SU-DHL-6 (cell line): Measurements from ENCODE around the gene OR2V2.
"Not testable (repeated sequence)": the region's sequence is repeated elsewhere in the genome, so short reads cannot be mapped to it uniquely, and the experiment has no call there.

ENCODE experiments used
- H2AFZ ChIP-seq: fragments of 200-600 bp; sonication (generic); 2 replicates; pipeline ENCODE4 v1.6.1; 2014; ENCODE audit warnings: low read depth, mild to moderate bottlenecking, moderate library complexity, mixed read lengths, antibody characterized with exemption, low read length; ENCODE audit not compliant: severe bottlenecking
- H3F3A ChIP-seq: fragments of 200-600 bp; shearing (Covaris generic); 2 replicates; pipeline ENCODE4 v1.6.0; 2016; ENCODE audit warnings: antibody characterized with exemption, mild to moderate bottlenecking; ENCODE audit not compliant: insufficient read depth
- H3K27ac ChIP-seq: fragments of 200-600 bp; sonication (generic); 2 replicates; pipeline ENCODE4 v1.5.1; 2016; ENCODE audit warnings: low read depth, mild to moderate bottlenecking, low read length, moderate library complexity, mixed read lengths
- H3K27me3 ChIP-seq: fragments of 200-600 bp; sonication (generic), shearing (Covaris generic); 2 replicates; pipeline ENCODE4 v1.6.0; 2014; ENCODE audit warnings: mild to moderate bottlenecking, low read length
- H3K36me3 ChIP-seq: fragments of 200-600 bp; sonication (generic); 2 replicates; pipeline ENCODE4 v1.6.1; 2014; ENCODE audit warnings: mild to moderate bottlenecking, low read length, mixed read lengths
- H3K4me2 ChIP-seq: fragments of 300-600, 200-600 bp; shearing (Covaris generic), sonication (generic); 2 replicates; pipeline ENCODE4 v1.6.0; 2014; ENCODE audit warnings: low read length, low read depth, mild to moderate bottlenecking; ENCODE audit not compliant: poor library complexity, severe bottlenecking
- H3K4me3 ChIP-seq: fragments of 200-600 bp; sonication (generic); 2 replicates; pipeline ENCODE4 v1.5.1; 2014; ENCODE audit warnings: antibody characterized with exemption, low read length, mild to moderate bottlenecking, mixed read lengths; ENCODE audit not compliant: insufficient read depth, poor library complexity, severe bottlenecking
- H3K79me2 ChIP-seq: fragments of 200-600 bp; sonication (generic); 2 replicates; pipeline ENCODE4 v1.6.1; 2014; ENCODE audit warnings: mild to moderate bottlenecking, low read length, moderate library complexity; ENCODE audit not compliant: insufficient read depth
- H3K9ac ChIP-seq: fragments of 200-600 bp; sonication (generic); 2 replicates; pipeline ENCODE4 v1.7.0; 2014; ENCODE audit warnings: mild to moderate bottlenecking, low read length
- H3K9me2 ChIP-seq: fragments of 200-600 bp; sonication (generic); replicated peaks from 2 replicates; pipeline ENCODE4 v1.6.1; 2014; ENCODE audit warnings: low read length; ENCODE audit not compliant: insufficient read depth
- H3K9me3 ChIP-seq: fragments of 200-600 bp; sonication (generic); 2 replicates; pipeline ENCODE4 v1.6.1; 2014; ENCODE audit warnings: low read length, mixed read lengths; ENCODE audit not compliant: insufficient read depth
- H4K20me1 ChIP-seq: fragments of 200-600 bp; sonication (generic); 2 replicates; pipeline ENCODE4 v1.6.1; 2014; ENCODE audit warnings: low read depth, mild to moderate bottlenecking, antibody characterized with exemption, low read length, moderate library complexity, mixed read lengths
- EZH2phosphoT487 ChIP-seq: fragments of 200-600 bp; sonication (generic), shearing (Covaris generic); conservative IDR thresholded peaks from 2 replicates; pipeline ENCODE4 v1.6.1; 2018; ENCODE audit warnings: mild to moderate bottlenecking, antibody characterized with exemption, low read length, moderate library complexity, mixed read lengths
- TF ChIP-seq, protein P1 (sequence below): fragments of 200-600 bp; sonication (generic); IDR thresholded peaks from one replicate; pipeline ENCODE4 v1.5.1; 2017; ENCODE audit warnings: antibody characterized with exemption, mild to moderate bottlenecking, low read length, moderate library complexity; ENCODE audit not compliant: insufficient read depth, poor library complexity, severe bottlenecking

The OR2V2 gene

DNA sequence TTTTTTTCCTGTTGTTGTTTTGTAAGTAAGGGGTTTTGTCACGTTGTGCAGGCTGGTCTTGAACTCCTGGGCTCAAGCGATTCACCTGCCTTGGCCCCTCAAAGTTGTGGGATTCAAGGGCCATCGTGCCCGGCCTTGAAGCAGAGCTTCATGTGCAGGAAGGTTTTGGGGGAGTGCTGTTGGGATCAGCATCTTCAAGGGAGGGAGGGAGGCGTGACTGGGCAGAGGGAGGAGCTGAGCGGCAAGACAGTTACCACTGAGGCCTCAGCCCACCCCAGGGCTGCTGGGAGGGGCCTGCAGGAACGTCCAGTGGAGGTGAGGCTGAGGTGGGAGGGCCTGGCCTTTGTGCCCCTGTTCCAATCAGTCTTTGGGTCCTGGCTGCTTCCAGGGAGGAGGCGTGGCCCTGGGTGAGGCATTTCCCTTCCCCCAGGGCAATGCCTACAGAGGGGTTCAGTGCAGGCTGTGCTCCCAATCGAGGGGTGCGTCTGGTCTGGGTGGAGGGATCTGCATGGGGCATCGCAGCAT lies 37.8 kb upstream of the OR2V2 start:
- H3K27ac ChIP-seq, result no peak overlapping the region
- no peaks in the 10 kb centered on the region for H3K9me3 ChIP-seq
- no peaks in the 10 kb centered on the region for H3F3A ChIP-seq
- H3K4me2 ChIP-seq, result no peak overlapping the region
- no peak for TF ChIP-seq EZH2phosphoT487
- H3K79me2 ChIP-seq, result no peaks in the 10 kb centered on the region
- H3K27me3 ChIP-seq, result no peaks in the 10 kb centered on the region
- H3K36me3 ChIP-seq, result no peaks in the 10 kb centered on the region
- no peaks in the 10 kb centered on the region for H4K20me1 ChIP-seq
- no peak overlapping the region for H2AFZ ChIP-seq
- no peak overlapping the region for H3K9ac ChIP-seq
- no peak overlapping the region for H3K4me3 ChIP-seq
- H3K9me2 ChIP-seq, result no peaks in the 10 kb centered on the region

GRCh38 chr5:181111010-181111409 lies 36.4 kb upstream of the OR2V2 start:
- no peak overlapping the region for H2AFZ ChIP-seq
- H3K4me2 ChIP-seq, result no peak overlapping the region
- no peaks in the 10 kb centered on the region for H3K36me3 ChIP-seq
- H3F3A ChIP-seq, result no peaks in the 10 kb centered on the region
- no peaks in the 10 kb centered on the region for H3K9me2 ChIP-seq
- no peaks in the 10 kb centered on the region for H4K20me1 ChIP-seq
- TF ChIP-seq, protein P1, sequence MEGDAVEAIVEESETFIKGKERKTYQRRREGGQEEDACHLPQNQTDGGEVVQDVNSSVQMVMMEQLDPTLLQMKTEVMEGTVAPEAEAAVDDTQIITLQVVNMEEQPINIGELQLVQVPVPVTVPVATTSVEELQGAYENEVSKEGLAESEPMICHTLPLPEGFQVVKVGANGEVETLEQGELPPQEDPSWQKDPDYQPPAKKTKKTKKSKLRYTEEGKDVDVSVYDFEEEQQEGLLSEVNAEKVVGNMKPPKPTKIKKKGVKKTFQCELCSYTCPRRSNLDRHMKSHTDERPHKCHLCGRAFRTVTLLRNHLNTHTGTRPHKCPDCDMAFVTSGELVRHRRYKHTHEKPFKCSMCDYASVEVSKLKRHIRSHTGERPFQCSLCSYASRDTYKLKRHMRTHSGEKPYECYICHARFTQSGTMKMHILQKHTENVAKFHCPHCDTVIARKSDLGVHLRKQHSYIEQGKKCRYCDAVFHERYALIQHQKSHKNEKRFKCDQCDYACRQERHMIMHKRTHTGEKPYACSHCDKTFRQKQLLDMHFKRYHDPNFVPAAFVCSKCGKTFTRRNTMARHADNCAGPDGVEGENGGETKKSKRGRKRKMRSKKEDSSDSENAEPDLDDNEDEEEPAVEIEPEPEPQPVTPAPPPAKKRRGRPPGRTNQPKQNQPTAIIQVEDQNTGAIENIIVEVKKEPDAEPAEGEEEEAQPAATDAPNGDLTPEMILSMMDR, result no peak
- no peak for TF ChIP-seq EZH2phosphoT487
- no peak overlapping the region for H3K27ac ChIP-seq
- H3K9me3 ChIP-seq, result no peaks in the 10 kb centered on the region
- no peak overlapping the region for H3K4me3 ChIP-seq
- H3K27me3 ChIP-seq, result no peaks in the 10 kb centered on the region
- H3K9ac ChIP-seq, result no peak overlapping the region
- H3K79me2 ChIP-seq, result no peaks in the 10 kb centered on the region

DNA sequence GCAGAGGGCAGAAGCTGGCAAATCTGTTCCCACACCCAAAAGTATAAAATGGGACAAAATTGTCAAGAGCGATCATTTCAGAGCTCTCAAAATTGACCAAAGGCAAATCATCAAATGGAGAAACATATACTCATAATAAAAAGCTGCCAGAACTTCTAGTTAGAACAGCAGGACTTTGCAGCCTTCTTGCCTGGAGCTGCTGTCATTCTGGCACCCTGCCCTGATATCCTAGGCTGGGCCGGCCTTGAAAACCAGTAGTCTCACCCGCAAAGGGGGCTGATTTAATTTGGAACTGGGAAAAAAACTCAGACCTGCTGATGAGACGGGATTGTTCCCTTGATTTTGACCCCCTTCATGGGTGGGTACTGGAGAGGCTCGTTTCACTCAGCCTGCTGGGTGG lies 34.9 kb upstream of the OR2V2 start:
- Histone ChIP-seq H3F3A (no peaks in the 10 kb centered on the region), H3K9me2 (no peaks in the 10 kb centered on the region), H3K4me2 (no peak overlapping the region), H2AFZ (no peak overlapping the region), H3K36me3 (no peaks in the 10 kb centered on the region), H4K20me1 (no peaks in the 10 kb centered on the region), H3K79me2 (no peaks in the 10 kb centered on the region), H3K4me3 (no peak overlapping the region), H3K27ac (no peak overlapping the region), H3K9me3 (no peaks in the 10 kb centered on the region), H3K27me3 (no peaks in the 10 kb centered on the region), H3K9ac (no peak overlapping the region)
- TF ChIP-seq, protein P1, result no peak
- TF ChIP-seq EZH2phosphoT487, result no peak

- H3K79me2 ChIP-seq, H3K4me2 ChIP-seq, H3K27me3 ChIP-seq, H3K27ac ChIP-seq, H3F3A ChIP-seq, H2AFZ ChIP-seq, H3K9me2 ChIP-seq, H4K20me1 ChIP-seq, H3K36me3 ChIP-seq, H3K4me3 ChIP-seq, H3K9ac ChIP-seq, H3K9me3 ChIP-seq: not testable (repeated sequence)
These were observed 33.8 kb upstream of the OR2V2 start for GRCh38 chr5:181113572-181113971.
